NCI-H1436 (cell line): Measurements from ENCODE around the gene DDX56.
"Not testable (repeated sequence)": the region's sequence is repeated elsewhere in the genome, so short reads cannot be mapped to it uniquely, and the experiment has no call there.

Experiments used
- DNase-seq: peaks from one replicate; lab custom pipeline; 2025; lab: John Stamatoyannopoulos, UW

Gene DDX56

GRCh38 chr7:44573464-44574286 is at the start of gene DDX56:
DDX56 (minus strand) TSS chr7:44573908; CDS start chr7:44573895, 13 bp downstream.
- peak; percentile 93 for DNase-seq

- no peak for DNase-seq
These were observed 48.8 kb upstream of the DDX56 start for GRCh38 chr7:44622342-44623151.

DNA sequence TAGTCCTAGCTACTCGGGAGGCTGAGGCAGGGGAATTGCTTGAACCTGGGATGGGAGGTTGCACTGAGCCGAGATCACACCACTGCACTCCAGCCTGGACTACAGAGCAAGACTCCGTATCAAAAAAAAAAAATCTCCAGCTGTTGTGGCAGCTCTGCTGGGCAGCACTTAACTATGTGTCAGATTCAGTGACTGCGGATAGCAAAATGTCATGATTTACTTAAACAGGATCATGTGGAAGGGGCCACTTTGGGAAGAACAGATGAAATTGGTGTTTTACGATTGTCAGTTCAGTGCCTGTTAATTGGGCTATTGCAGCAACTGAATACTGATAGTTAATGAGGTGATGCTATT is 48.0 kb upstream of the DDX56 start:
- no peak for DNase-seq

DNA sequence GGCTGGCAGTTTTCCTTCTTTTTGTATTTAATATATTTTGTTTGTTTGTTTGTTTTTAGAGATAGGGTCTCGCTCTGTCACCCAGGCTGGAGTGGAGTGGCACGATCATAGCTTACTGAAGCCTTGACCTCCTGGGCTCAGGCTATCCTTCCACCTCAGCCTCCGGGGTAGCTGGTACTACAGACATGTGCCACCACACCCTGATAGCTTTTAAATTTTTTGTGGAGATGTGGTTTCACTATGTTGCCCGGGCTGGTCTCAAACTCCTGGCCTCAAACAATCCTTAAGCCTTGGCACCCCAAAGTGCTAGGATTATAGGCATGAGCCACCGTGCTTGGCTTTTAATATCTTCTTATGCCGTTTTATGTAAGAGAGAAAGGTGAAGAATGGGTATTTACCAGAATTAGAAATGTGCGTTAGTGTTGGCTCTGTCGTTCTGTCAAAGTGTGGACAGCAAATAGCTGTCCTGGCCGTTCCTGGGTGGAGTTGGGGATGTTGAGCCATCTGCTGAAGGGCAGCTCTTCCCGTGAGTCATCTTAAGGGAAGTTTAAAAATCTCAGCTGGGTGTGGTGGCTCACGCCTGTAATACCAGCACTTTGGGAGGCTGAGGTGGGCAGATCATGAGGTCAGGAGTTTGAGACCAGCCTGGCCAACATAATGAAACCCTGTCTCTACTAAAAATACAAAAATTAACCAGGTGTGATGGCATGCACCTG is 47.5 kb upstream of the DDX56 start:
- DNase-seq: no peak

GRCh38 chr7:44618753-44619152 is 45.0 kb upstream of the DDX56 start:
- DNase-seq: no peak

DNA sequence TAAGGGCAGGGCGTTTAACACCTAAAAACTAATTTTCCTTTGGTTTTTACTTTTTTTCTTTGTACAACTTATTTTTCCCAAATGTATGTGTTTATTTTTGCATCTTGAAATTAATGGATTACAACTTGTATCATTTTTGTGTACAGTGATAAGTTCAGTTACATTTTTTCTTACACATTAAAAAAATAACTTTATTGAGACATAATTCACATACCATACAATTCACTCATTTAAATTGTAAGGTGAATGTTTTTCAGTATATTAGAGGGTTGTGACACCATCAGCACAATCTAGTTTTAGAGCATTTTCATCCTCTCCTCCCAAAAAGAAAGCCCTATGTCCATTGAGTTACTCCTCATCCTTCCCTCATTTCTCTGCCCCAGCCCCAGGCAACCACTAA is 44.3 kb upstream of the DDX56 start:
- no peak for DNase-seq

DNA sequence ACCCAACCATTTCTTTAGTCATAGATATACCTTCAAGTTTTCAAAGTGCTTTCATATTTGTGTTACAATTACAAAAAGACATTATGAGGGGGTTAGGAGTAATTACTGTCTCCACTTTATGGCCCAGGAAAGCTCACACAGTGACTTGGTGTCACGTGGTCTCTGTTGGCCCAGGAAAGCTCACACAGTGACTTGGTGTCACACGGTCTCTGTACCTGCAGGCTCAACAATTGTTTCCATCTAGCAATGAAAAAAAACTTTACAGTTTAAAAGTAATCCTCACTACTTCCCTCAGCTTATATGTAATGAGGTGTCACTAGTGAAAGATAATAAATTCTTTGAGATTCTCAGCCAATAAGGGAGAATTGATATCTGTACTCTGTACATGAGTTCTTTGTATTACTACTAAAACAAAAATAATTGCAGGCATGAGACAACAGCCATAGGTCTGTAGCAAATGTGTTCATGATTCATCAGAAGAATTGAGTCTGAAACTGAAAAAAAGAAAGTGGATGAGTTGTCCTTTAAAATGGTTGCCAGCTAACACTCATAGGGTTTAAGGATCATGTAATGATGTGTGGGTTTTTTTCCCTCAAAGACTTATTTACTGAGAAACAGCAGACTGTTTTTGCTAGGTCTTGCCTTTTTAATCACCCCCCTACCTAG is 43.6 kb upstream of the DDX56 start:
- DNase-seq: no peak

- no peak for DNase-seq
These were observed 42.8 kb upstream of the DDX56 start for GRCh38 chr7:44616545-44616944.

DNA sequence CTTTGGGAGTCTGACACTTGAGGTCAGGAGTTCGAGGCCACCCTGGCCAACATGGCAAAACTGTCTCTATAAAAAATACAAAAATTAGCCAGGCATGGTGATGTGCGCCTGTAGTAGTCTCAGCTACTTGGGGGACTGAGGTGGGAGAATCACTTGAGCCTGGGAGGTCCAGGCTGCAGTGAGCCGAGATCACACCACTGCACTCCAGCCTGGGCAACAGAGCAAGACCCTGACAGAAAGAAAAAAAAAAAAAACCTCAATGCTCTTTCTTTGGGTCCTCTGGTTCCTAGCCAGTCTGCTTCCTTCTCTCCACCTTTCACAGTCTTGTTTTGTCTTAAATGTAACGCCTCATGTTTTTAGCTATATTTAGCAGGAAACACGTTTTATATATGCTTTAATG is 42.1 kb upstream of the DDX56 start:
- DNase-seq: no peak

- no peak for DNase-seq
These were observed 41.5 kb upstream of the DDX56 start for GRCh38 chr7:44615149-44615611.

GRCh38 chr7:44609829-44610228 is 36.1 kb upstream of the DDX56 start:
- DNase-seq: no peak

- DNase-seq: no peak
These were observed 35.4 kb upstream of the DDX56 start for GRCh38 chr7:44608916-44609648.

GRCh38 chr7:44607141-44608068 is 33.7 kb upstream of the DDX56 start:
- no peak for DNase-seq

GRCh38 chr7:44606341-44607140 is 32.8 kb upstream of the DDX56 start, which contains the start of gene OGDH:
OGDH (plus strand) TSS chr7:44606627; CDS start chr7:44624344, 17,717 bp downstream.
- peak; percentile 97 for DNase-seq

DNA sequence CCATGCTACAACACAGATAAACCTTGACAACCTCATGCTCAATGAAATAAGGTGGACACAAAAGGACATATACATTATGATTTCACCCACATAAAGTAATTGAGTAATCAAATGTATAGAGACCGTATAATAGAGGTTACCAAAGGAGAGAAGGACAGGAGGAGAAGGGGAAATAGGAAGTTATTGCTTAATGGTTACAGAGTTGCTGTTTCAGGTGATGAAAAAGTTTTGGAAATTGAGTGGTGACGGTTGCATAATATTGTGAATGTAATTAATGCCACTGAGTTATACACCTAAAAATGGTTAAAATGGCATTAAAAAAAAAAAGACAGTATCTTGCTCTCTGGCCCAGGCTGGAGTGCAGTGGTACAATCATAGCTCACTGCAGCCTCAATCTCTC is 31.2 kb upstream of the DDX56 start:
- DNase-seq: no peak

GRCh38 chr7:44603193-44603592 is 29.5 kb upstream of the DDX56 start:
- DNase-seq: no peak

DNA sequence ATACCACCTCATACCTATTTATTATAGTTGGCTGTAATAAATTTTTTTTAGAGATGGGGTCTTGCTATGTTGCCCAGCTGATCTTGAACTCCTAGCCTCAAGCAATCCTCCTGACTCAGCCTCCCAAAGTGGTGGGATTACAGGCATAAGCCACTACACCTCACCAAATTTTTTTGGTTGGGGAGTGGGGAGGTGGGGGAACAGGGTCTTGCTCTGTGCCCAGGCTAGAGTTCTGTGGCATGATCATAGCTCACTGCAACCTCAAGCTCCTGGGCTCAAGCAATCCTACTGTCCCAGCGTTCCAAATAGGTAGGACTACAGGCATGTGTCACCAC is 28.8 kb upstream of the DDX56 start:
- DNase-seq: no peak

- DNase-seq: no peak
These were observed 25.5 kb upstream of the DDX56 start for GRCh38 chr7:44599222-44599621.

DNA sequence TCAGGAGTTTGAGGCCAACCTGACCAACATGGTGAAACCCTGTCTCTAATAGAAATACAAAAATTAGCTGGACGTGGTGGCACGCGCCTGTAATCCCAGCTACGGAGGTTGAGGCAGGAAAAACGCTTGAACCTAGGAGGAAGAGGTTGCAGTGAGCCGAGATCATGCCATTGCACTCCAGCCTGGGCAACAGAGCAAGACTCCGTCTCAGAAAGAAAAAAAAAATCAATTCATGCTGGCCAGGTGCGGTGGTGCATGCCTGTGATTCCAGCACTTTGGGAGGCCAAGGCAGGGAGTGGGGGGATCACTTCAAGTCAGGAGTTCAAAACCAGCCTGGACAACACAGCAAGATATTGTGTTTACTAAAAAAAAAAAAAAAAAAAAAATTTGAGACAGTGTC is 23.5 kb upstream of the DDX56 start:
- not testable (repeated sequence) for DNase-seq
